GM18526 (cell line): ENCODE measurements around the gene TNFRSF6B.
A peak's percentile ranks its signal among the peaks of the same experiment; 100 is the strongest.

Experiments used
- POLR2A ChIP-seq: IDR thresholded peaks from 3 replicates; pipeline ENCODE4 v1.6.1; 2011; ENCODE audit not compliant: insufficient read length; ENCODE audit errors: extremely low read depth

TNFRSF6B gene

GRCh38 chr20:63698739-63699465 lies 2.5 kb downstream of the TNFRSF6B start:
- TF ChIP-seq POLR2A, result peak; percentile 11

GRCh38 chr20:63699466-63700198 lies 3.2 kb downstream of the TNFRSF6B start:
- TF ChIP-seq POLR2A, result no peak

- no peak for TF ChIP-seq POLR2A
These were observed 4.0 kb downstream of the TNFRSF6B start for GRCh38 chr20:63700199-63701050.

- TF ChIP-seq POLR2A, result no peak
These were observed 4.5 kb downstream of the TNFRSF6B start for GRCh38 chr20:63701051-63701328.

- TF ChIP-seq POLR2A, result no peak
These were observed 5.0 kb downstream of the TNFRSF6B start for GRCh38 chr20:63701329-63702035.

GRCh38 chr20:63702036-63702665 lies 5.7 kb downstream of the TNFRSF6B start:
- no peak for TF ChIP-seq POLR2A

- no peak for TF ChIP-seq POLR2A
These were observed 6.5 kb downstream of the TNFRSF6B start for GRCh38 chr20:63702751-63703470.

- no peak for TF ChIP-seq POLR2A
These were observed 7.1 kb downstream of the TNFRSF6B start for GRCh38 chr20:63703471-63703975.

- no peak for TF ChIP-seq POLR2A
These were observed 7.7 kb downstream of the TNFRSF6B start for GRCh38 chr20:63703976-63704748.

- no peak for TF ChIP-seq POLR2A
These were observed 8.3 kb downstream of the TNFRSF6B start for GRCh38 chr20:63704749-63705117.

- TF ChIP-seq POLR2A, result no peak
These were observed 9.0 kb downstream of the TNFRSF6B start for GRCh38 chr20:63705232-63706026.

GRCh38 chr20:63706027-63706695 lies 9.7 kb downstream of the TNFRSF6B start:
- no peak for TF ChIP-seq POLR2A
